ENCODE measurements around the gene PKD1.

The PKD1 gene

DNA sequence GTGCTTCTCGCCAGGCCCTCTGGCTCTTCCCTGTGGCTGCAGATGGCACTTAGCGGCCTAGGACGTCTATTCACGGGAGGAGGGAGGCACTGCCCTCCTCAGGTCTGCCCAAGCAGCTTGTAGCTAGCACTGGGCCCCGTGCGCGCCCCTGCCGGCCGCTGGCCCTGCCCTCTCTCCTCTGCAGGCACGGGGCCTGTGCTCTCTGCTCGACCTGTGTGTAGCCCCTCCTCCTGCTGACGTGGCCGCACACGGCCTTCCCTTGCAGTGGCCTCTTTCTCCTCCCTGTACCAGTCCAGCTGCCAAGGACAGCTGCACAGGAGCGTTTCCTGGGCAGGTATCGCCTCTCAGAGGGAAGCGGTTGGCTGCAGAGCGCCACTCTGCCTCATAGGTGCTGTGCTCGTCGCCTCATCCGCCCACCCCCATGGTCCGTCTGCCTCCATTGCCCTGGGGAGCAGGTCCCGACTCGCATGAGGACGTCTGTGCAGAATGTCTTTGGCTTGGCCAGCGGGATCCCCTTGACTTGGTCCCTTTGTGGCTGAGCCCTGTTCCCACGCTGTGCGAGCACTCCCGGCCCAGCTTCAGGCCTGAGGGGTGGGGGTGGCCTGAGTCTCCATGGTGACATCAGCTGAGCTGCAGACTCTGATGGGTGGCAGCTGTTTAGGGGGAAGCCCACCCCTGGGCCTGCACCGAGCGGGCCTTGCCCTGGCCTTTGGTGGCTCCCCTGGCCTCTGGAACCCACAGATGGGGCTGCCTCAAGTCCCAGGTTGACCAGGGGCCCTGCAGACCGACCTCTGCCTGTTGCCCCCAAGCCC is 53.3 kb downstream of the PKD1 start:
- no peak overlapping the region for H3K9ac ChIP-seq (ENCODE audit: low read length)
- H3K4me3 ChIP-seq (ENCODE audit: low read length), result no peak overlapping the region
- peaks cover 31% of the 10 kb centered on the region for H3K36me3 ChIP-seq (ENCODE audit: control insufficient read depth, insufficient read depth, low read length)
- H3K27me3 ChIP-seq (ENCODE audit: control insufficient read depth, insufficient read depth, low read length), result no peaks in the 10 kb centered on the region
- H3K4me1 ChIP-seq (ENCODE audit: control insufficient read depth, insufficient read depth, low read length), result peaks cover 4% of the 10 kb centered on the region
- peak overlapping the region; percentile 27 for H3K27ac ChIP-seq (ENCODE audit: low read depth, low read length)

DNA sequence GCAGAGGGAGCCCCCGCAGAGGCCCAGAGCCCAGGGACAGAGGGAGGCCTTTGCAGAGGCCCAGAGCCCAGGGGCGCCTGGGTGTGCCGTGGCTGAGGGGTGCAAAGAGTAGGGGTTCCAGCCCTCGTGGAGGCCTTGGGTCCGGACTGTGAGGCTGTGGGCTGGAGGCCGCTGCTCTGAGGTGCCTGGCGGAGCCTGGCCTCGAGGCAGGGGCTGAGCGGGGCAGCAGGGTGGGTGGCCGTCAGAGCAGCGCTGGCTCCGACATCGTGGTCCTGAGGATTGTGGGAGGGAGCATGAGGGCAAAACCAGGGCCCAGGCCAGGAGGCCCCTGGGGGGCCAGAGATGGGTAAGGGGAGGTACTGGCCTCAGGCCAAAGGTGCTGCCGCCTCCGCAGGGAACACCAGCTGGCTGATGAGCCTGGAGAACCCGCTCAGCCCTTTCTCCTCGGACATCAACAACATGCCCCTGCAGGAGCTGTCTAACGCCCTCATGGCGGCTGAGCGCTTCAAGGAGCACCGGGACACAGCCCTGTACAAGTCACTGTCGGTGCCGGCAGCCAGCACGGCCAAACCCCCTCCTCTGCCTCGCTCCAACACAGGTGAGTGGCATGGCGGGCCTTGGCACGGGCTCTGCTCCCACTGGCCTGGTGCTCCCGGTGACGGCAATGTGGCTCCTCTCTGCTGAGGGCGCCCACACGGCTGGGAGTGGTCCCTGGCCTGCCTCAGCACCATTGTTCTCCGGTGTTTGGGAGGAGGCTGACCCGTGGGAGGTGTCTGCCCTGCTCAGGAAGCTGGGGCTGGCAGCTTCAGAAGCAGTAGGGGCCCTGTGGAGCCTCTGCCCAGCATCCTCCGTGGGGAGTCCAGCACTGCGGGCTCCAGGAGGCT is 54.3 kb downstream of the PKD1 start:
- H3K27me3 ChIP-seq (ENCODE audit: control insufficient read depth, insufficient read depth, low read length), result no peaks in the 10 kb centered on the region
- no peak overlapping the region for H3K9ac ChIP-seq (ENCODE audit: low read length)
- no peak overlapping the region for H3K4me3 ChIP-seq (ENCODE audit: low read length)
- peaks cover 28% of the 10 kb centered on the region for H3K36me3 ChIP-seq (ENCODE audit: control insufficient read depth, insufficient read depth, low read length)
- peaks cover 4% of the 10 kb centered on the region for H3K4me1 ChIP-seq (ENCODE audit: control insufficient read depth, insufficient read depth, low read length)
- H3K27ac ChIP-seq (ENCODE audit: low read depth, low read length), result no peak overlapping the region

DNA sequence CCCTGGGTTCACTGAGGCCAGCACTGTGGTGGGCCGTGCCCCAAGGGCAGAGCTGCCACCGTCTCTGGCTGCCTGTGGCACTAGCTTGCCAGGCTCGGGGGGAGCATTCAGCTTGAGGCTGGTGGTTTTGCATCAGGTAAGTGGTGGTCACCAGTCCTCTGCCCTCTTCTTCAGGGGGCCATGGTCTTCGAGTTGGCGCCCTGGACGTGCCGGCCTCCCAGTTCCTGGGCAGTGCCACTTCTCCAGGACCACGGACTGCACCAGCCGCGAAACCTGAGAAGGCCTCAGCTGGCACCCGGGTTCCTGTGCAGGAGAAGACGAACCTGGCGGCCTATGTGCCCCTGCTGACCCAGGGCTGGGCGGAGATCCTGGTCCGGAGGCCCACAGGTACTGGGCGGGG is 55.7 kb downstream of the PKD1 start:
- Histone ChIP-seq H3K27me3 (ENCODE audit: control insufficient read depth, insufficient read depth, low read length) (no peaks in the 10 kb centered on the region), H3K4me3 (ENCODE audit: low read length) (no peak overlapping the region), H3K9ac (ENCODE audit: low read length) (no peak overlapping the region), H3K4me1 (ENCODE audit: control insufficient read depth, insufficient read depth, low read length) (peaks cover 4% of the 10 kb centered on the region), H3K36me3 (ENCODE audit: control insufficient read depth, insufficient read depth, low read length) (peaks cover 23% of the 10 kb centered on the region), H3K27ac (ENCODE audit: low read depth, low read length) (no peak overlapping the region)

DNA sequence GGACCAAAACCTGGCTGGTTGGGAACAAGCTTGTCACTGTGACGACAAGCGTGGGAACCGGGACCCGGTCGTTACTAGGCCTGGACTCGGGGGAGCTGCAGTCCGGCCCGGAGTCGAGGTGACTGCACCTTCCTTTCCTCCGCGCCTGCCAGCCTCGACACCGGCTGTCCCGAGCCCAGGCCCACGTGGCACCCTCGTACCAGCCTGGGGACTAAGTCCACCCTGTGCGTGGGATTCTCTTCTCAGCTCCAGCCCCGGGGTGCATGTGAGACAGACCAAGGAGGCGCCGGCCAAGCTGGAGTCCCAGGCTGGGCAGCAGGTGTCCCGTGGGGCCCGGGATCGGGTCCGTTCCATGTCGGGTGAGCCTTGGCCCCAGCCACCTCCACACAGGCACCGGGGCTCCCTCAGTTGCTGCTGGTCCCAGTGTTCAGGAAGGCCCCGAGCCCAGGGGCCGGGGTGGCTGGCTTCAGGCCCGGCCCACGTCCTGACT is 56.3 kb downstream of the PKD1 start:
- Histone ChIP-seq H3K36me3 (ENCODE audit: control insufficient read depth, insufficient read depth, low read length) (peaks cover 27% of the 10 kb centered on the region), H3K9ac (ENCODE audit: low read length) (no peak overlapping the region), H3K4me3 (ENCODE audit: low read length) (no peak overlapping the region), H3K27ac (ENCODE audit: low read depth, low read length) (no peak overlapping the region), H3K4me1 (ENCODE audit: control insufficient read depth, insufficient read depth, low read length) (peaks cover 4% of the 10 kb centered on the region), H3K27me3 (ENCODE audit: control insufficient read depth, insufficient read depth, low read length) (no peaks in the 10 kb centered on the region)

DNA sequence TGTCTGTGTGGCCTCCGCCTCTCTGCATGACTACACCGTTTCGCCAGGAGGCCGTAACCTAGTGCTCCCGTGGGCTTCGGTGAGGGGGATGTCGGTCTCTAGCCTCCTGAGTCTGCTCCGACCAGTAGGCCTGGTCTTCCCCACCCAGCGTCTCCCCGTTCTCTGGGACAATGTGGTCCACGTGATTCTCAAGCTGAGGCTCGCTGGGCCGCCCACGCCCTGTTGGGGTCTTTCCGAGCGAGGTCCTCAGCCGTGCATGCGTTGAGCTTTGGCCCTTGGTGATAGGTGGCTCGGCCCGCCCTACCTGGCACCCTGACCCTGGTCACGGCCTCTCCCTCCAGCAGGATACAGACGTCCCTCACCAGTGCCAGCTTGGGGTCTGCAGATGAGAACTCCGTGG is 57.0 kb downstream of the PKD1 start:
- Histone ChIP-seq H3K27me3 (ENCODE audit: control insufficient read depth, insufficient read depth, low read length) (no peaks in the 10 kb centered on the region), H3K36me3 (ENCODE audit: control insufficient read depth, insufficient read depth, low read length) (peaks cover 31% of the 10 kb centered on the region), H3K4me1 (ENCODE audit: control insufficient read depth, insufficient read depth, low read length) (peaks cover 4% of the 10 kb centered on the region), H3K9ac (ENCODE audit: low read length) (no peak overlapping the region), H3K4me3 (ENCODE audit: low read length) (no peak overlapping the region), H3K27ac (ENCODE audit: low read depth, low read length) (no peak overlapping the region)

DNA sequence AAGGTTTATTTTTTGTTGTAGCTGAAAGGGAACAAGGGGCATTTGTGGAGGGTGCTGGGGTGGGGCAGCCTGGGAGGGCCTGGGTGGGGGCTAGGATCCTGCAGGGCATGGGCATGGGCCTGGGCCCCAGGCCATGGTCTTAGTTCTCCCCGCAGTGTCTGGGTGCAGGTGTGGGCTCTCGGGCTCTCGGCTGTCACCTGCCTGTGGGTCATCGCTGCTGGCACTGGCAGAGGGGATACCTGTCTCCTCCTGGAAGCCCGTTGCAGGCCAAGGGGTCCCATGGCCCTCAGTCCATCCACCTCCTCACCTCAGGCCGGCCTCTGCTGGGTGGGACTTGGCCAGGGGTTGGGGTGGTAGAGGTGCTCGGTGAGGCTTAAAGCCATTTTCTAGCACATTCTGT is 57.6 kb downstream of the PKD1 start:
- peaks cover 31% of the 10 kb centered on the region for H3K36me3 ChIP-seq (ENCODE audit: control insufficient read depth, insufficient read depth, low read length)
- H3K4me1 ChIP-seq (ENCODE audit: control insufficient read depth, insufficient read depth, low read length), result peaks cover 4% of the 10 kb centered on the region
- H3K27me3 ChIP-seq (ENCODE audit: control insufficient read depth, insufficient read depth, low read length), result no peaks in the 10 kb centered on the region
- H3K27ac ChIP-seq (ENCODE audit: low read depth, low read length), result no peak overlapping the region
- H3K4me3 ChIP-seq (ENCODE audit: low read length), result no peak overlapping the region
- no peak overlapping the region for H3K9ac ChIP-seq (ENCODE audit: low read length)

DNA sequence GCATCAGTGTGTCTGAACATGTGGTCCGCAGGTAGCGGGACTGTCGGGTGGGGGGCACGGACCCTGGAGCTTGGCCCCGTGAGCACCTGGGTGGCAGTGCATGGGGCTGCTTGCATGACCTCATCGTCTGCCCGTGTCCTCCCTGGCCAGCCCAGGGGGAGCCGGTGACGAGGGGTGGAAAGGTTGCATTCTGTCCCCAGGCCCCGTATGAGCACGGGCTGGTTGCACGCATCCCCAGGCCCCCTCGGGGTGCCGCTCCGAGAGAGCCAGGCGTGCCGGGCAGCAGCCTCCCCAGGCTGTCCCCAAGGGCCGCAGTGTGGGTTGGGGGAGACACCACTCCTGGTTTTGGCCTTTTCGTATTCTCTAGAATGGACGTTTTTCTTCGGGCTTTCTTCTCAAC is 58.0 kb downstream of the PKD1 start:
- Histone ChIP-seq H3K27me3 (ENCODE audit: control insufficient read depth, insufficient read depth, low read length) (no peaks in the 10 kb centered on the region), H3K36me3 (ENCODE audit: control insufficient read depth, insufficient read depth, low read length) (peaks cover 31% of the 10 kb centered on the region), H3K4me1 (ENCODE audit: control insufficient read depth, insufficient read depth, low read length) (peaks cover under 1% of the 10 kb centered on the region), H3K27ac (ENCODE audit: low read depth, low read length) (no peak overlapping the region), H3K9ac (ENCODE audit: low read length) (no peak overlapping the region), H3K4me3 (ENCODE audit: low read length) (no peak overlapping the region)

DNA sequence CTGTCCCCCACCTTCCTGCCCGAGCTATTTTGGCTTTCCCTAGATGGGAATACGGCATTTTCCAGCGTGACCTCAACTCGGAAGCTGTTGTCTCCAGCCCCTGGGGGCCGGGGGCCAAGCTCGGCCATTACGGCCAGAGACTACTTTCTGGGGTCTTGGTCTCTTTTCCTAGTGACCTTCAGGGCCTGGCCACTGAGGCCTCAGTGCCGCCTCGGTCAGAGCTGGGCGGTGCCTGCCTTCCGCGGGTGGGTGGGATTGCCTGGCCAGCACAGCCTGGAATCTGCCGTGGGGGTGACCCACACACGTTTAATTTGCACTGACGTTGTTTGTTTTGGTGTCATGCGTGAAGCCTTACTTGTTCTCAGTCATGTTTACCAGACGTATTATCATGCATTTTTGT is 58.7 kb downstream of the PKD1 start:
- H3K27me3 ChIP-seq (ENCODE audit: control insufficient read depth, insufficient read depth, low read length), result no peaks in the 10 kb centered on the region
- H3K36me3 ChIP-seq (ENCODE audit: control insufficient read depth, insufficient read depth, low read length), result peaks cover 26% of the 10 kb centered on the region
- no peak overlapping the region for H3K4me3 ChIP-seq (ENCODE audit: low read length)
- H3K9ac ChIP-seq (ENCODE audit: low read length), result no peak overlapping the region
- no peak overlapping the region for H3K27ac ChIP-seq (ENCODE audit: low read depth, low read length)
- H3K4me1 ChIP-seq (ENCODE audit: control insufficient read depth, insufficient read depth, low read length), result no peaks in the 10 kb centered on the region

DNA sequence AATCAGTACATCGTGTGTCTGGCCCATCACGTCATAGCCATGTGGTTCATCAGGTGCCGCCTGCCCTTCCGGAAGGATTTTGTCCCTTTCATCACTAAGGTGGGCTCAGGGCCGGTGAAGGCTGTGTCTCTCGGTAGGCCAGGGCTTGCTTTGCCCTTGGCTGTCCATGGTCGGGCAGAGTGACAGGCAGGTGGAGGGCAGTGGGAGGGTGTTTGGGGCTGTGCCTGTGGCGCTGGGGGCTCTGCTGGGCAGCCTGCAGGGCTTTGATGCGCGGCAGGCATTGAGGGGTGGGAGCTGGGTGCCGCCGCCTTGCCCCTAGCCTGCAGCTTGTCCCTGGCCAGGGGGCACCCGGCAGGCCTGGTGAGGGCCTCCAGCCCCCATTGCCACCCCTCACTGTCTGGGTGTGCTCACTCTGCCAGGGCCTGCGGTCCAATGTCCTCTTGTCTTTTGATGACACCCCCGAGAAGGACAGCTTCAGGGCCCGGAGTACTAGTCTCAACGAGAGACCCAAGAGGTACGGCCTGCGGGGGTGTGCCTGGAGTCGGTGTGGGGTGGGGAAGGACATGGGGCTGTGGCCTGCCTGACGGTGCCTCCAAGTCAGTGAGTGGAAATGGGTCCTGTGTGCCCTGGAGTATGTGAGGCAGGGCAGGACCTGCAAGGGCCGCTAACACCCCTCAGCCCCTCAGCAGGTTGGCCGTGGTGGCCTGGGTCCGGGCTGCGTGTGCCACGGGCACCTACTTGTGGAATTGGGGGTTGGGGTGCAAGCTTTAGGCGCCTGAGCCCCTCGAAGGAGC is 59.4 kb downstream of the PKD1 start:
- Histone ChIP-seq H3K36me3 (ENCODE audit: control insufficient read depth, insufficient read depth, low read length) (peaks cover 31% of the 10 kb centered on the region), H3K9ac (ENCODE audit: low read length) (no peak overlapping the region), H3K4me1 (ENCODE audit: control insufficient read depth, insufficient read depth, low read length) (no peaks in the 10 kb centered on the region), H3K4me3 (ENCODE audit: low read length) (no peak overlapping the region), H3K27me3 (ENCODE audit: control insufficient read depth, insufficient read depth, low read length) (no peaks in the 10 kb centered on the region), H3K27ac (ENCODE audit: low read depth, low read length) (no peak overlapping the region)

DNA sequence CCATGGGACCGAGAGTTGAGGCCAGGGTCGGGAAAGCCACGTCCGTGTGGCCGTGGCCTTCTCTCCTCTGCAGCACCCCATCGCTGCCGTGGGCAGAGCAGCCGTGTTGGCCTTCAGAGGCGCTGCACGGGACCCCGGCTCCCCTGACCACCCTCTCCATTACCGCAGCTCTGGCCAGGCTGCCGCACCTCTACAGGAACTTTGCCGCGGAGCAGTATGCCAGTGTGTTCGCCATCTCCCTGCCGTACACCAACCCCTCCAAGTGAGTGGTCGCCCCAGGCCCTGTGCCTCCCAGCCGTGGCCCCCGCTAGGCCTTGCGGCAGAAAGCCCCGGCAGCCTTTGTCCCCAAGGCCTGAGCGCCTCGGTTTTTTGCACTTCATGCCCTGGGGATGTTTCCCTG is 60.1 kb downstream of the PKD1 start:
- H3K36me3 ChIP-seq (ENCODE audit: control insufficient read depth, insufficient read depth, low read length), result peaks cover 36% of the 10 kb centered on the region
- H3K27me3 ChIP-seq (ENCODE audit: control insufficient read depth, insufficient read depth, low read length), result no peaks in the 10 kb centered on the region
- H3K4me3 ChIP-seq (ENCODE audit: low read length), result no peak overlapping the region
- H3K9ac ChIP-seq (ENCODE audit: low read length), result no peak overlapping the region
- H3K27ac ChIP-seq (ENCODE audit: low read depth, low read length), result no peak overlapping the region
- H3K4me1 ChIP-seq (ENCODE audit: control insufficient read depth, insufficient read depth, low read length), result no peaks in the 10 kb centered on the region

DNA sequence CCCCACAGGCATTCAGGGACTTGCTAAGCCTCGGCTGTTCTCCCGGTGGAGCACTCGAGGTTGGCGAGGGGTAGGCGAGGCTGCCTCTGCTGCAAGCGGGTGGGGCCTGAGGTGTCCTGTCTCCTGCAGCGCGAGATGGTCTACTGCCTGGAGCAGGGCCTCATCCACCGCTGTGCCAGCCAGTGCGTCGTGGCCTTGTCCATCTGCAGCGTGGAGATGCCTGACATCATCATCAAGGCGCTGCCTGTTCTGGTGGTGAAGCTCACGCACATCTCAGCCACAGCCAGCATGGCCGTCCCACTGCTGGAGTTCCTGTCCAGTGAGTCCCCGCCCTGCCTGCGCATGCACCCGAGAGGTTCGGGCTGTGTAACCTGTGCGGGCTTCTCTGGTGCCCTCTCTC is 61.6 kb downstream of the PKD1 start:
- Histone ChIP-seq H3K9ac (ENCODE audit: low read length) (no peak overlapping the region), H3K36me3 (ENCODE audit: control insufficient read depth, insufficient read depth, low read length) (peaks cover 31% of the 10 kb centered on the region), H3K27ac (ENCODE audit: low read depth, low read length) (no peak overlapping the region), H3K27me3 (ENCODE audit: control insufficient read depth, insufficient read depth, low read length) (no peaks in the 10 kb centered on the region), H3K4me1 (ENCODE audit: control insufficient read depth, insufficient read depth, low read length) (no peaks in the 10 kb centered on the region), H3K4me3 (ENCODE audit: low read length) (no peak overlapping the region)

DNA sequence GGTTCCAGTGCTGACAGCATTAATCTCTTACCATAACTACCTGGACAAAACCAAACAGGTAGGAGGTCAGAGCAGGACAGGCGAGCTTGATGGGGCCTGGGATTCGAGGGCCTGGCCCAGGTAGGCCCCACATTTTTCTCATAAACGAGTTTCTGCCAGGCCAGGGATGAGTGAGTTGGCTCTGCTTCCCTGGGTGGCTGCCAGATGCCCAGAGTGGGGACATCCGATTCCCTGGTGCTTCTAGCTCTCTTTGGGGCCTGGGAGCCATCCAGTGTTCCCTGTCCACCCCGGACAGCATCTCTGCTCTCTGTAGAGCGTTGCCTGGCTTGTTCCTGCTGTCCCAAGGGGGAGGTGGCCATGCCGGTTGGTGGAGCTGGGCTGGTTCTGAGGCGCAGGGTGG is 62.8 kb downstream of the PKD1 start:
- no peak overlapping the region for H3K9ac ChIP-seq (ENCODE audit: low read length)
- peaks cover 27% of the 10 kb centered on the region for H3K36me3 ChIP-seq (ENCODE audit: control insufficient read depth, insufficient read depth, low read length)
- H3K27ac ChIP-seq (ENCODE audit: low read depth, low read length), result peak overlapping the region; percentile 19
- no peaks in the 10 kb centered on the region for H3K27me3 ChIP-seq (ENCODE audit: control insufficient read depth, insufficient read depth, low read length)
- no peak overlapping the region for H3K4me3 ChIP-seq (ENCODE audit: low read length)
- no peaks in the 10 kb centered on the region for H3K4me1 ChIP-seq (ENCODE audit: control insufficient read depth, insufficient read depth, low read length)

Measured in rectal smooth muscle tissue (tissue), 1 donor.